Activated T-cell treated with anti-CD3 and anti-CD28 coated beads, Interleukin-2, amount 50 U/mL, for 72 hours (primary cell): ENCODE measurements around the gene RBFOX1. TPM values are rescaled to one million over a fixed set of nuclear protein-coding genes. Genes with fewer than 3 reads are reported as not detected.

Experiments
- ATAC-seq, 2 donors: fragments of 150-1000 bp; cut with Tn5 transposase; replicated peaks in 1 of 2; 2 replicates each; pipeline ENCODE4 v1.10.0; 2021; ENCODE audit warnings: moderate library complexity in 2 of 2, mild to moderate bottlenecking in 1 of 2
- DNase-seq, 2 donors: peaks; one replicate each; pipeline ENCODE4 v3.0.0; 2021 to 2022; ENCODE audit warnings: mixed read lengths in 1 of 2
- H3K27ac Mint-ChIP-seq: one replicate; pipeline ENCODE4 v1.8.0; 2022; ENCODE audit warnings: mild to moderate bottlenecking, moderate library complexity, mixed read lengths
- H3K27me3 Mint-ChIP-seq: one replicate; pipeline ENCODE4 v1.8.0; 2022; ENCODE audit warnings: low read depth, mixed read lengths
- H3K36me3 Mint-ChIP-seq, 2 donors: one replicate each; pipeline ENCODE4 v1.8.0; 2022; ENCODE audit warnings: mixed read lengths in 2 of 2, mild to moderate bottlenecking in 1 of 2; ENCODE audit not compliant: insufficient read depth in 2 of 2
- H3K4me1 Mint-ChIP-seq: one replicate; pipeline ENCODE4 v1.8.0; 2022; ENCODE audit warnings: low read depth, mixed read lengths
- H3K4me3 Mint-ChIP-seq, 2 donors: one replicate each; pipeline ENCODE4 v1.8.0; 2022; ENCODE audit warnings: mild to moderate bottlenecking in 2 of 2, mixed read lengths in 2 of 2, moderate library complexity in 2 of 2
- H3K9me3 Mint-ChIP-seq, 2 donors: one replicate each; pipeline ENCODE4 v1.8.0; 2022; ENCODE audit warnings: mixed read lengths in 2 of 2
- total RNA-seq, 2 donors: library from RNA; stranded (reverse); gene quantifications; one replicate each; pipeline ENCODE4 v1.2.3, GENCODE V29; 2022

Gene RBFOX1
- total RNA-seq, 2 donors from 2014 or later: not detected

DNA sequence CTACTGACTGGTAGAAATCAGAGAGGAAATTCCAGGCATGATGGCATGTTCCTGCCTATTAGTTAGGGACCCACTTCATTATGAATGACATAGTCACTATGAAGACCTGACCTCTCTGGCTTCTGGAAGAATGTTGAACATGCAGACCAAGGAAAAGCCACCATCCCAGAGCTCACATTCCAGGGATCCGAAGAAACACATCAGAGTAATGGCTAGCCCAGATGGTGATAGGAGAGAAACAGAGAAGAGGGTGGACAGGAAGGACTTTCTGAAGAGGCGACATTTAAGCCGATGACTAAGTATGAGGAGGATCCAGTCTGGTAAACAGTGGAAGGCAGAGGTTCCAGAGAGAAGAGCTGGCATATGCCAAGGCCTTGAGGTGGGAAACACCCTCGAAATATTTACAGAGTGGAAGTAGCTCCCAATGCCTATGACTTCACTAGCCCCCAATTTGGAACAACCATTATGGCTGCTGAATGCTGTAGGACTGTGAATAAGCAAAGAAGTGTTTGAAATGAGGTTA is 216.2 kb downstream of the RBFOX1 start:
- no peaks in the 10 kb centered on the region for H3K4me1 Mint-ChIP-seq
- H3K36me3 Mint-ChIP-seq: peaks cover 0 to 2% of the 10 kb centered on the region in 2 donors
- H3K9me3 Mint-ChIP-seq: peaks cover 6 to 9% of the 10 kb centered on the region in 2 donors
- H3K27me3 Mint-ChIP-seq: no peaks in the 10 kb centered on the region
- H3K27ac Mint-ChIP-seq: no peak overlapping the region
- ATAC-seq (no peak), DNase-seq (no peak)
- no peak overlapping the region for H3K4me3 Mint-ChIP-seq

DNA sequence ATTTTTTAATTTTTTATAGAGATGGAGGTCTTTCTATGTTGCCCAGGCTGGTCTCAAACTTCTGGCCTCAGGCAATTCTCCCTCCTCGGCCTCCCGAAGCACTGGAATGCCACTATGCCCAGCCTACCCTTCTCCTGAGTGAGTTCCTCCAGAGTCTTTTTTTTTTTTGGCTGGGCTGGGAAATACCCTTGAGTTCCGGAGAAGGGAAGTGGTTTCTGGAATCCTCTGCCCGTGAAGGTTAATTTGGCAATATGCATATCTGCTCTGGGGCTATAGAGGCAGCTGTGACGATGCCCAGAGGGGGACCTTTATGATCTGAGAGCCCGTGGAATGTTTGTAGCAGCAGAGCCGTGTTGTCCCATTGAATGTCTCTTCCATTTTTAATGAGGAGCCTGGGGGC is 217.5 kb downstream of the RBFOX1 start:
- no peak for ATAC-seq

DNA sequence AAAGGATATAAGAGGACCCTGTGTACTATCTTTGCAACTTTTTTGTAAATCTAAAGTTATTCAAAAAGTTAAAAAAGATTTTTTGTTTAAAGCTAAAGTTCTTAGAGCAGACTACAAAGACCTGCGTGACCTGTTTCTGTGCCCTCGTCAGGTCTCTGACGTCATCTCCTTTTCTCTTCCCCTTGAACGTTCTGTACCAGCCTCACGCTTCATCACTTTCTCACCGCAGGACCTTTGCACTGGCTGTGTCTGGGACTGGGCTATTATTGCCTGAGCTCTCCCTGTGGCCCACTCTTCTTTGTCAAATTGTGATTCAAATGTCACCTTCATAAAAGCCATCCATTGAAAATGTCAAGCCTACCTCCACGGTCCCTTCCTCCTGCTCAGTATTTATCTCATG is 222.8 kb downstream of the RBFOX1 start:
- Mint-ChIP-seq H3K27me3 (no peaks in the 10 kb centered on the region), H3K4me1 (no peaks in the 10 kb centered on the region), H3K27ac (no peak overlapping the region), H3K9me3 (peaks cover 9 to 11% of the 10 kb centered on the region in 2 donors), H3K36me3 (no peaks in the 10 kb centered on the region), H3K4me3 (no peak overlapping the region)
- DNase-seq: no peak
- ATAC-seq: no peak

More for the DNA sequence above, 217.5 kb downstream of the RBFOX1 start:
- peaks cover 0 to 2% of the 10 kb centered on the region in 2 donors for H3K36me3 Mint-ChIP-seq
- peaks cover 4 to 12% of the 10 kb centered on the region in 2 donors for H3K9me3 Mint-ChIP-seq
- no peaks in the 10 kb centered on the region for H3K4me1 Mint-ChIP-seq
- no peak overlapping the region for H3K27ac Mint-ChIP-seq
- H3K4me3 Mint-ChIP-seq: no peak overlapping the region
- no peaks in the 10 kb centered on the region for H3K27me3 Mint-ChIP-seq
- no peak for DNase-seq

DNA sequence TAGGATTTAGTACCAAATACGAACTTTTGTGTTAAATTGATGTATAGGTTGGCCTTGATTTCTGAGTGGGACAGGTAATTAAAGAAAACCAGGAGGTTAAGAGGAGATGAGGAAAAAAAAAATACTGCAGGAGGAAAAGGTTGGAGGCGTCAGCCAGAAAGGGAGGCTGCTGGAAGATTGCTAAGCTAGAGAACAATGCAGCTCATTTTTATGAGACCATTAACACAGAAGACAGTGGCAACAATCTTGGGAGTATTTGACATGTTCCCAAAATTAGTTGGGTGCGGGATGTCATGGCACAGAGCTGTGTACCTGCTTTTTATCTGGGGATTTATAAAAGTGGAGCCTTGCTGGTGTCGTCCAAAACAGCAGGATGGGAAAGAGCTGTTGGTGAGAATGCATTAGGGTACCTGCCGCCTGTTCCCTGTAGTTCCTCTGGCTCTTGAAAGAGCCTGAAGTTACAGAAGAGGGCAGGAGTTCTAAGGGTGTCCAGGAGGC is 229.3 kb downstream of the RBFOX1 start:
- Mint-ChIP-seq H3K36me3 (no peaks in the 10 kb centered on the region), H3K4me1 (no peaks in the 10 kb centered on the region), H3K9me3 (peaks cover 5 to 7% of the 10 kb centered on the region in 2 donors), H3K4me3 (no peak overlapping the region), H3K27ac (no peak overlapping the region), H3K27me3 (no peaks in the 10 kb centered on the region)
- DNase-seq (no peak), ATAC-seq (no peak)

DNA sequence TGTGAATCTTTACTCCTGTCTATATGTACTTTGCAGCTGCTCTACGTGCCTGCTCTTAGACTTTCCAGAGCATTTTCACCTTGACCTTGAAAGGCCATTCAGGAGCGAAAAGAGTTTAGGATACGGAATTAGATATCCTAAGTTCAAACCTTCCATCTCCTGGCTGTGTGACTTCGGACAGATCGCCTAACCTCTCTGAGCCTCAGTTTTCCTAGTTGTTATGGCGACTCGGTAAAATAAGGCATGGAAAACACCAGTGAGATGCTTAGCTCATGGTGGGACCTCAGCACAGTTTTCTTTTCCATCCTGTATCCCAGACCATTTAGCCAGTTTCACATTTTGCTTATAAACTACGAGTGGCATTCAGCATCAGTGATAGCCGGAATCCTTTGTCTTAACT is 233.7 kb downstream of the RBFOX1 start:
- Mint-ChIP-seq H3K4me1 (no peaks in the 10 kb centered on the region), H3K27me3 (no peaks in the 10 kb centered on the region), H3K27ac (no peak overlapping the region), H3K9me3 (peaks cover 8 to 9% of the 10 kb centered on the region in 2 donors), H3K4me3 (no peak overlapping the region), H3K36me3 (no peaks in the 10 kb centered on the region)
- no peak for DNase-seq
- ATAC-seq: no peak

DNA sequence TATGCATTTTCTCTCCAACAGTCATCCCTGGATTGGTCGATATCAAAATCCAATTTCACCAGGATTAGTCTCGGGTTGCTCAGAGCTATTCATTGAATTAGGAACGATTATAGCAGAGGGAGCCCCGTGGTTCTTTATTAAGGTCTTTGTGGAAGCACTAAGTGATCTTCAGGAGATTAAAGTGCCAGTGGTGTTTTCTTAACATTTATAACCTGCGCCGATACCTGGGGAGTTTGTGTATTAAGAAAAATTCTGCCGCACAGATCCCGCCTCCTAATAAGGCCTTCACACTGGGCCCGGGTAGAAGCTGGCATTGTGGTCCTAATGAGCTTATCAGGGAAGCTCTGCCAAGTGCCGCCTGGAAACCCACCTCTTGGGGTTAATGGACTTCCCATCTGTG is 238.7 kb downstream of the RBFOX1 start:
- Mint-ChIP-seq H3K4me1 (no peaks in the 10 kb centered on the region), H3K27ac (no peak overlapping the region), H3K36me3 (no peaks in the 10 kb centered on the region), H3K27me3 (no peaks in the 10 kb centered on the region), H3K4me3 (no peak overlapping the region), H3K9me3 (peaks cover 4 to 8% of the 10 kb centered on the region in 2 donors)
- DNase-seq (no peak), ATAC-seq (no peak)

DNA sequence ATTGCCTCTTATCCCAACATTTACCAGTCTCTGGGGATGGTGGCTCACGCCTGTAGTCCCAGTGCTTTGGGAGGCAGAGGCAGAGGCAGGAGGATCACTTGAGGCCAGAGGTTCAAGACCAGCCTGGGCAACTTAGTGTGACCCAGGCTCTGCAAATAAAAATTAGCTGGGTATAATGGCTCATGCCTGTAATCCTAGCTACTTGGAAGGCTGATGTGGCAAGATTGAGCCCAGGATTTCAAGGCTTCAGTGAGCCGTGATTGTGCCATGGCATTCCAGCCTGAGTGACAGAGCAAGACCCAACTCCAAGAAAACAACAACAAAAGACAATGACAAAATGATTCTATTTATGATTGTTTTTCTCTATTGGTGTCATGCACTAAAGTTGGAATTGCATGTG is 244.9 kb downstream of the RBFOX1 start:
- no peaks in the 10 kb centered on the region for H3K27me3 Mint-ChIP-seq
- no peak overlapping the region for H3K27ac Mint-ChIP-seq
- no peak overlapping the region for H3K4me3 Mint-ChIP-seq
- H3K36me3 Mint-ChIP-seq: no peaks in the 10 kb centered on the region
- DNase-seq: no peak
- ATAC-seq: no peak
- H3K4me1 Mint-ChIP-seq: no peaks in the 10 kb centered on the region
- peaks cover 4 to 10% of the 10 kb centered on the region in 2 donors for H3K9me3 Mint-ChIP-seq

DNA sequence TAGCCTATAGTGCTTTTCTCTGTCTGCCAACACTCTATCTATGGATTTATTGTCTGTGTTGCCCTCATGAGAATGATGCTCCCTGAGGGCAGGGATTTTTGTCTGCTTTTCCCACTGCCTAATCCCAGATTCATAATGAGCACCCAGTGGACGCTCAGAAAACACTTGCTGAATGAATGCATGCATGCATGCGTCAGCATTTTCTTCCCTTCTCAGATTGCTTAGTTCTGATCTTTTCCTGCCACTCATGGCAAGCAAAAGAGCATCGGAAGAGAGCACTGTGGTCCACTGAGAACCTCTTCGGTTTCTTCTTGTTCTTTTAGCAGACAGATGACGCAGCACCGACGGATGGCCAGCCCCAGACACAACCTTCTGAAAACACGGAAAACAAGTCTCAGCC is 246.8 kb downstream of the RBFOX1 start:
- H3K36me3 Mint-ChIP-seq: no peaks in the 10 kb centered on the region
- ATAC-seq: no peak
- no peak overlapping the region for H3K4me3 Mint-ChIP-seq
- DNase-seq: no peak
- no peaks in the 10 kb centered on the region for H3K27me3 Mint-ChIP-seq
- no peaks in the 10 kb centered on the region for H3K4me1 Mint-ChIP-seq
- no peak overlapping the region for H3K27ac Mint-ChIP-seq
- peaks cover 5 to 10% of the 10 kb centered on the region in 2 donors for H3K9me3 Mint-ChIP-seq

DNA sequence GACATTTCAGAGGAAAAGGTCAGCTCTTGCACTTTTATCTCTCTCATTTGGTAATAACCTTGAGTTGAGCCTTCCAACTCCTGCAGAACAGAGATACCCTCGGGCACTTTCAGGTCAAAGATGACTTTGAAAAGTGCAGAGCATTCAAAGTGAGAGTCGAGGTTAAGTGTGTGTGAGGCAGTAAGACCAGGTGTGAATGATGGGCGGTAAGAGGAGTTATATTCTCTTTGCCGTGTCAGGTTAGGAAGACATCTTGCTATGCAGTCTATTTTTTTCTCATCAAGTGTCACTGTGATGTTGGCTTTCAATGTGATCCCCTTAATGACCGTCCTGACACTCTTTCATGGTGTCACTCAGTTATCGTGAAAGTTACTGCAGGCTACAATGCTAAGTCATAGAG is 248.5 kb downstream of the RBFOX1 start:
- no peak overlapping the region for H3K27ac Mint-ChIP-seq
- H3K9me3 Mint-ChIP-seq: peaks cover 6 to 9% of the 10 kb centered on the region in 2 donors
- no peaks in the 10 kb centered on the region for H3K4me1 Mint-ChIP-seq
- H3K27me3 Mint-ChIP-seq: no peaks in the 10 kb centered on the region
- DNase-seq: no peak
- no peak for ATAC-seq
- H3K4me3 Mint-ChIP-seq: no peak overlapping the region
- H3K36me3 Mint-ChIP-seq: no peaks in the 10 kb centered on the region

DNA sequence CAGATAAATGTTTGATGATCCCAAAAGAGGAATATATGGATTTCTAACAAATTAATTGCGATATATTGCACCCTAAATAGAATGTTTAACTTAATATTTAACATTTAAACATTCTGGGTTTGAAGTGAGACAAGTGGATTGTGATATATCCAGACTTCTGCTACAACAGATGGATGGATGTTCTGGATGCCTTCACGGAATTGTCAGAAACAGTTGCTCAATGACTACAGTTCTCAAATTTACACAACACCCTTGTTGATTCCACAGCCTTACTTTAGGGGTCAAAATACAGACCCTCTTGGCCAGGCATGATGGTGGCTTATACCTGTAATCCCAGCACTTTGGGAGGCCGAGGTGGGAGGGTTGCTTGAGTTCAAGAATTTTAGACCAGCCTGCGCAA is 250.8 kb downstream of the RBFOX1 start:
- H3K4me1 Mint-ChIP-seq: no peaks in the 10 kb centered on the region
- H3K36me3 Mint-ChIP-seq: no peaks in the 10 kb centered on the region
- H3K27ac Mint-ChIP-seq: no peak overlapping the region
- peaks cover 4 to 9% of the 10 kb centered on the region in 2 donors for H3K9me3 Mint-ChIP-seq
- ATAC-seq (no peak), DNase-seq (no peak)
- H3K4me3 Mint-ChIP-seq: no peak overlapping the region
- H3K27me3 Mint-ChIP-seq: no peaks in the 10 kb centered on the region

DNA sequence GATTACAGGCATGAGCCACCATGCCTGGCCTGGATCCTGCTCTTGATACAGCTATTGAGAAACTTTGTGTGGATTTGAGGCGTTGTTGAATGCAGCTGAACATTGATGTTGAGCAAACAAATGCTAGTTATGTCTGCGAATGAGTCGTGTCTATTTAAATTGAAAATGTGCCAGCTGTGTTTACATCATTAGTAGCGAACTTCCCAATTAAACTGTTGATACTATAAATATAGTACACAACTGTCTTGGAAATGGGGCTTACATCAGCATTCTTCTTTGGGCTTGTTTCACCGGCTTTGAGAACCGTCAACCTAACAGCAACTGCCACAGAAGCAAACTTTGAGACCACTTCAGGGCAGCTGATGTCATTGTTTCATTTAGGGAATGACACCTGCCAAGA is 251.9 kb downstream of the RBFOX1 start:
- no peaks in the 10 kb centered on the region for H3K36me3 Mint-ChIP-seq
- DNase-seq (no peak), ATAC-seq (no peak)
- H3K27me3 Mint-ChIP-seq: no peaks in the 10 kb centered on the region
- H3K9me3 Mint-ChIP-seq: peaks cover 2 to 7% of the 10 kb centered on the region in 2 donors
- H3K4me1 Mint-ChIP-seq: no peaks in the 10 kb centered on the region
- H3K27ac Mint-ChIP-seq: no peak overlapping the region
- no peak overlapping the region for H3K4me3 Mint-ChIP-seq

DNA sequence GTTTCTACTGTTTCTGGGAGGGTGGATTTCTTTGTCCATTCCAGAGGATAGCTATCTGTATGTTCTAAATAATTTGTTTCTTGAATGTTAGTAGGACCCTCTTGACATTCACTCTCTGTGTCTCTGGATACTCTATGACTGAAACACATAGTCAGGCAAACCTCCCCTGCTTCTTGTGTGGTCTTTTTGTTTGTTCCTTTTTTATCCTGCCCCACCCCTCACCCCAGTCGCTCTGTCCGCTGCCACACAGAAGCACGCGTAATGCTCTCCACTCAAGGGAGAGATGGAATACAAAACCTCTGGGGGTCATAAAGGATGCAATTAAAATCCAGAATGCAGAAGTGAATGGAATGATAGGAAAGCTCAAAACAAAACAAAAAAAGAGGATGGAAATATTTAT is 253.1 kb downstream of the RBFOX1 start:
- no peak overlapping the region for H3K4me3 Mint-ChIP-seq
- ATAC-seq: no peak
- DNase-seq: no peak
- H3K36me3 Mint-ChIP-seq: no peaks in the 10 kb centered on the region
- no peaks in the 10 kb centered on the region for H3K27me3 Mint-ChIP-seq
- H3K9me3 Mint-ChIP-seq: peaks cover 2 to 7% of the 10 kb centered on the region in 2 donors
- no peak overlapping the region for H3K27ac Mint-ChIP-seq
- H3K4me1 Mint-ChIP-seq: no peaks in the 10 kb centered on the region

DNA sequence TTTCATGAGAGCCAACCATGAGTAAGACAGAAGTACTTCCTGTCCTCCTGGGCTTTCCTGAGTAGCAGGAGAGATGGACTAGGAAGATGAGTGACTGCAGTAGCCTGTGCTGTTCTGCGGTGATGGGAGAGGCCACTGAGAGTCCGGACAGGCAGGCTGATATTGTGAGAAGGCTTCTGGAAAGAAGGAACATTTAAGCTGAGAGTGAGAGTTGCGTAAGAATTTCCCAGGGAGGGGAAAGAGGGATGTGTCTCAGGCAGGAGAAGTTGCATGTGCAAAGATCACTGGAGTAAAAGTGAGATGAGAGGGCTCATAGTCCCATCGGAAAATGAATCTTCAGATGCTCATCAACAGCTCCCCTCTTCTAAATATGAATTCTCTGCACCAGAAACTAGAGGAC is 258.3 kb downstream of the RBFOX1 start:
- H3K27ac Mint-ChIP-seq: no peak overlapping the region
- no peaks in the 10 kb centered on the region for H3K27me3 Mint-ChIP-seq
- H3K36me3 Mint-ChIP-seq: no peaks in the 10 kb centered on the region
- H3K4me1 Mint-ChIP-seq: no peaks in the 10 kb centered on the region
- DNase-seq: no peak
- H3K4me3 Mint-ChIP-seq: no peak overlapping the region
- no peak for ATAC-seq
- H3K9me3 Mint-ChIP-seq: peaks cover 1 to 2% of the 10 kb centered on the region in 2 donors

DNA sequence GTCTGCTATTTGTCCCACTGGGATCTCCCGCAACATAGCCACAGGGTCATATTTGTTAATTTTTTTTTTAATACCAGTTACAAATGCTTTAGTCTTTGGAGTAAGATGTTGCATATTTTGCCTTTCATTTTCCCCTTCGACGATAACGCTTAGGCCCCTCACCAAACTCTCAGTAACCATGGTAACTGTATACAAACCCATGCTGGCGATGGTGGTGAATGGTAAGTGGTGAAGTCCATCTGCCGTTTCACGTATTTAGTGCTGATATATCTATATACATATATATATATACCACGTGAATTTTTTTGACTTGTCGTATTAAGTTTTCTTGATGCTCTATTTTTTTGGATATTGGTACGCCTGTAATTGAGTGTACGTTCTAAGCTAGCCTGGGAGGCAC is 263.7 kb downstream of the RBFOX1 start:
- ATAC-seq: no peak
- H3K27ac Mint-ChIP-seq: no peak overlapping the region
- peaks cover 1 to 2% of the 10 kb centered on the region in 2 donors for H3K9me3 Mint-ChIP-seq
- no peaks in the 10 kb centered on the region for H3K27me3 Mint-ChIP-seq
- no peaks in the 10 kb centered on the region for H3K4me1 Mint-ChIP-seq
- no peaks in the 10 kb centered on the region for H3K36me3 Mint-ChIP-seq
- no peak for DNase-seq
- no peak overlapping the region for H3K4me3 Mint-ChIP-seq
